Parathyroid adenoma (tissue), 2 donors: Measurements from ENCODE around the gene SF3B5.

Experiments
- H2AFZ ChIP-seq: fragments of 300-600 bp; sonication (generic); one replicate; pipeline ENCODE4 v1.7.0; 2017; ENCODE audit warnings: antibody characterized with exemption, mild to moderate bottlenecking
- H3K27ac ChIP-seq: fragments of 300-600 bp; sonication (generic); one replicate; pipeline ENCODE4 v1.7.0; 2017
- H3K27me3 ChIP-seq: fragments of 300-600 bp; sonication (generic); one replicate; pipeline ENCODE4 v1.7.0; 2017; ENCODE audit warnings: low read length; ENCODE audit not compliant: control insufficient read depth, insufficient read depth
- H3K36me3 ChIP-seq: fragments of 300-600 bp; sonication (generic); one replicate; pipeline ENCODE4 v1.7.0; 2017; ENCODE audit warnings: low read length; ENCODE audit not compliant: control insufficient read depth, insufficient read depth
- H3K4me1 ChIP-seq: fragments of 300-600 bp; sonication (generic); one replicate; pipeline ENCODE4 v1.7.0; 2017; ENCODE audit warnings: control low read depth
- H3K4me2 ChIP-seq: fragments of 300-600 bp; sonication (generic); one replicate; pipeline ENCODE4 v1.7.0; 2017; ENCODE audit warnings: low read length
- H3K4me3 ChIP-seq: fragments of 300-600 bp; sonication (generic); one replicate; pipeline ENCODE4 v1.7.0; 2017; ENCODE audit warnings: low read depth, low read length
- H3K79me2 ChIP-seq: fragments of 300-600 bp; sonication (generic); one replicate; pipeline ENCODE4 v1.7.0; 2017; ENCODE audit warnings: control low read depth
- H3K9ac ChIP-seq: fragments of 300-600 bp; sonication (generic); one replicate; pipeline ENCODE4 v1.7.0; 2017; ENCODE audit warnings: mild to moderate bottlenecking
- H3K9me3 ChIP-seq: fragments of 300-600 bp; sonication (generic); one replicate; pipeline ENCODE4 v1.7.0; 2017; ENCODE audit warnings: low read length; ENCODE audit not compliant: control insufficient read depth
- TF ChIP-seq, protein P1 (sequence below): fragments of 300-600 bp; sonication (generic); IDR thresholded peaks from one replicate; pipeline ENCODE4 v1.7.0; 2017; ENCODE audit warnings: antibody characterized with exemption, mild to moderate bottlenecking
- donor health status: primary hyperparathyroidism.

Gene SF3B5

DNA sequence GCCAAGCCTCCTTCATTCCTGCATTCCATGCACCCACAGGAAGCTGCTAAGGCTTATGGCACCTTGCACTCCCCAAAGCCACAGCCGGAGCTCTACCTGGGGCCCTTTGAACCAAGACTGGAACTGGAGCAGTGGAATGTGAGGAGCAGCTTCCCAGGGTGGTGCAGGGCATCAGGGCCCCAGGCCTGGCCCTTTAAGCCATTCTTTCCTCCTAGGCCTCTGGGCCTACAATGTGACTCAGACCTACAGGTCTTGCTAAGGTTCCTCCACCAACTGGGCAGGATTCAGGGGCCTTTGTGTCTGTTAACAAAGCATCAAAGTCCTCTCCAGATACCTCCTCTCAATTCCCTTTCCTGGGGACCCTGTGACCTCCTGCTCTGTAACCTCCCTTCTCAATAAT, 36.2 kb downstream of the SF3B5 start:
- Histone ChIP-seq H3K27me3 (no peaks in the 10 kb centered on the region), H3K4me1 (no peaks in the 10 kb centered on the region), H3K79me2 (no peaks in the 10 kb centered on the region), H3K36me3 (no peaks in the 10 kb centered on the region), H3K9me3 (no peaks in the 10 kb centered on the region), H3K4me2 (no peak overlapping the region), H2AFZ (no peak overlapping the region), H3K27ac (no peak overlapping the region), H3K4me3 (no peak overlapping the region), H3K9ac (no peak overlapping the region)
- TF ChIP-seq, protein P1, sequence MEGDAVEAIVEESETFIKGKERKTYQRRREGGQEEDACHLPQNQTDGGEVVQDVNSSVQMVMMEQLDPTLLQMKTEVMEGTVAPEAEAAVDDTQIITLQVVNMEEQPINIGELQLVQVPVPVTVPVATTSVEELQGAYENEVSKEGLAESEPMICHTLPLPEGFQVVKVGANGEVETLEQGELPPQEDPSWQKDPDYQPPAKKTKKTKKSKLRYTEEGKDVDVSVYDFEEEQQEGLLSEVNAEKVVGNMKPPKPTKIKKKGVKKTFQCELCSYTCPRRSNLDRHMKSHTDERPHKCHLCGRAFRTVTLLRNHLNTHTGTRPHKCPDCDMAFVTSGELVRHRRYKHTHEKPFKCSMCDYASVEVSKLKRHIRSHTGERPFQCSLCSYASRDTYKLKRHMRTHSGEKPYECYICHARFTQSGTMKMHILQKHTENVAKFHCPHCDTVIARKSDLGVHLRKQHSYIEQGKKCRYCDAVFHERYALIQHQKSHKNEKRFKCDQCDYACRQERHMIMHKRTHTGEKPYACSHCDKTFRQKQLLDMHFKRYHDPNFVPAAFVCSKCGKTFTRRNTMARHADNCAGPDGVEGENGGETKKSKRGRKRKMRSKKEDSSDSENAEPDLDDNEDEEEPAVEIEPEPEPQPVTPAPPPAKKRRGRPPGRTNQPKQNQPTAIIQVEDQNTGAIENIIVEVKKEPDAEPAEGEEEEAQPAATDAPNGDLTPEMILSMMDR, result no peak

DNA sequence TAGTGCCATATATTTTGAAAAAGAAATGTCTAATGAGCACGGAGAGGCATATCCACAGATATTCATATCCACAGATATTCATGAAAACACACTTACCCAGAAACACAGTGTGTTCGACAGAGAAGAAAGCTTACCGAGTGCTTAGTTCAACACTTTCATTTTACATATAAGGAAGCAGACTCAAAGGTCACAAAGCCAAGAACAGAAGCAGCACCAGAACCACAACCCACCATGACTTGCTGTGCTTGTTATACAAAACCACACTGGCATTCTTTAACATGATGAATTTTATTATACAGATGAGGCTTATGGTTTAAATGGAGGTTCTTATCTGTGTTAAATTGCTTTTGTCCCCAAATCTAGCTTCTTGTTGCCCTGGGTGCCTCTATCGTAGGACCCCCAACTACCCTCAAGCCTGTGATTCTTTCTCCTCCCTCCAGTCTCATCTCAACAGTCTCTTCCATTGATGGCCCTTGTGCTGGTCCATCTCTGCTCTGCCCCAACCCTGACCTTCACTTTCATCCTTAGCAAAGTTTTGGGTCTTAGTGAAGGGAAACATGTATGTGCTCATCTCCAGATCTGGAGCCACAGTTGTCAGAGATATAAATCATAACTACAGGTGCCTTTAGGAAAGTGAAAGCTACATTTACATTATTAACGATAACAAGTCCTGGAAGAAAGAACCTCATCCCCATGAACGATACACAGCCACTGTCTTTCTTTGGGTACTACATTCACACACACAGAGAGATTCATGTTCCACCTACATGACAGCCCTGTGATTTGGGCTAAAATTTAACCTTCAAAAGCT, 40.0 kb downstream of the SF3B5 start:
- no peaks in the 10 kb centered on the region for H3K36me3 ChIP-seq
- H3K4me2 ChIP-seq, result no peak overlapping the region
- no peak overlapping the region for H3K27ac ChIP-seq
- H3K9ac ChIP-seq, result no peak overlapping the region
- H2AFZ ChIP-seq, result no peak overlapping the region
- no peak overlapping the region for H3K4me3 ChIP-seq
- no peaks in the 10 kb centered on the region for H3K4me1 ChIP-seq
- TF ChIP-seq, protein P1, result no peak
- no peaks in the 10 kb centered on the region for H3K9me3 ChIP-seq
- no peaks in the 10 kb centered on the region for H3K27me3 ChIP-seq
- no peaks in the 10 kb centered on the region for H3K79me2 ChIP-seq

DNA sequence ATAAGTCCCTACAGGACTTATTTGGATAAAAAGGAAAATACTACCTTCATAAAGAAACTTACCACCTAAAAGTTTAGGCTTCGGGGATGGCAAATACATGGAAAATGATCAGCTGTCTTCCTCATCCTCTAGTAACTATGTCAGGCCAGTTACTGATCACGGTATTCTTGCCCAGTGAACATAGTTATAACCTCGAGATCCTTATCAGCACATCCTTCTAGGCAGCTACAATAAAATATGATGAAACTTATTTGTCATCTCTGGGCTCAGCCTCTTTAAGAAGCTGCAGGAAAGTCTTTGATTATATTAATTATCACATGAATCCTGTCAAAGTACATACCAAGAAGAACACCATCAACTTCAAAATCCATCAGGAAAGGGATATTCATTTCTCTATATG, 41.8 kb downstream of the SF3B5 start:
- Histone ChIP-seq H3K79me2 (no peaks in the 10 kb centered on the region), H3K4me3 (no peak overlapping the region), H3K4me2 (no peak overlapping the region), H2AFZ (no peak overlapping the region), H3K27me3 (no peaks in the 10 kb centered on the region), H3K9ac (no peak overlapping the region), H3K36me3 (no peaks in the 10 kb centered on the region), H3K9me3 (no peaks in the 10 kb centered on the region), H3K4me1 (no peaks in the 10 kb centered on the region), H3K27ac (no peak overlapping the region)
- TF ChIP-seq, protein P1, result no peak

DNA sequence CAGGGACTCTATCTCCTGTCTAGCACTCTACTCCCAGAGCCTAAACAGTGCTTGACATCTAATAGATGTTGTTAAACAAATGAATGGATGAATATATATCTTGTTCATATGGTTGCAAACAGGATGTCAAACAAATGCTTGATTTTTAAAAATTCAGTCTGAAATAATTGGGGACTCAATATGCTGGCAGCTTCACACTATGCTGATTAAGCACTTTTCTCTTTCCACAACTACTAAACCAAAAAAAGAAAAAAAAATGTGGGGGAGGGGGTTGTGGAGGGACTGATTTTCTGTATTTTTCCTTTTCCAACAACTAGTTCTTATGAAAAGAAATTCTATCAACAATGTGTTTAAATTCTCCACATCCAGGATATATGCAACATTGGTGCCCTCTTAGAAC, 42.9 kb downstream of the SF3B5 start:
- H3K4me3 ChIP-seq, result no peak overlapping the region
- no peak overlapping the region for H3K27ac ChIP-seq
- H3K9ac ChIP-seq, result no peak overlapping the region
- no peaks in the 10 kb centered on the region for H3K27me3 ChIP-seq
- H3K9me3 ChIP-seq, result no peaks in the 10 kb centered on the region
- H3K79me2 ChIP-seq, result no peaks in the 10 kb centered on the region
- no peak overlapping the region for H3K4me2 ChIP-seq
- no peak overlapping the region for H2AFZ ChIP-seq
- H3K36me3 ChIP-seq, result no peaks in the 10 kb centered on the region
- H3K4me1 ChIP-seq, result no peaks in the 10 kb centered on the region
- TF ChIP-seq, protein P1, result no peak

DNA sequence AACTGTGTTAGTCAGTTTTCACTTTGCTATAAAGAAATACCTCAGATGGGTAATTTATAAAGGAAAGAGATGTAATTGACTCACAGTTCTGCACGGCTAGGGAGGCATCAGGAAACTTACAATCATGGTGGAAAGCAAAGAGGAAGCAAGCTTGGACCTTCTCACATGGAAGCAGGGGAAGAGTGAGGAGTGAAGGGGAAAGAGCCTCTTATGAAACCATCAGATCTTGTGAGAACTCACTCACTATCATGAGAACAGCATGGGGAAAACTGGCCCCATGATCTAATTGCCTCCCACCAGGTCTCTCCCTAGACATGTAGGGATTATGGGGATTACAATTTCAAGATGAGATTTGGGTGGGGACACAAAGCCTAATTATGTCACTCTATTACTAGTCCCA, 46.0 kb downstream of the SF3B5 start:
- no peaks in the 10 kb centered on the region for H3K79me2 ChIP-seq
- no peaks in the 10 kb centered on the region for H3K27me3 ChIP-seq
- H3K36me3 ChIP-seq, result no peaks in the 10 kb centered on the region
- no peaks in the 10 kb centered on the region for H3K4me1 ChIP-seq
- no peak overlapping the region for H3K27ac ChIP-seq
- no peak overlapping the region for H2AFZ ChIP-seq
- no peaks in the 10 kb centered on the region for H3K9me3 ChIP-seq
- H3K4me2 ChIP-seq, result no peak overlapping the region
- H3K9ac ChIP-seq, result no peak overlapping the region
- TF ChIP-seq, protein P1, result no peak
- H3K4me3 ChIP-seq, result no peak overlapping the region
